Loucy (cell line): ENCODE measurements around the gene NAGPA.

ENCODE experiments used
- H2AFZ ChIP-seq: fragments of 200-600 bp; sonication (generic); 2 replicates; pipeline ENCODE4 v1.6.0; 2016; ENCODE audit warnings: antibody characterized with exemption, mild to moderate bottlenecking, low read length, moderate library complexity
- H3F3A ChIP-seq: fragments of 200-600 bp; 2 replicates; pipeline ENCODE4 v1.6.0; 2016; ENCODE audit warnings: antibody characterized with exemption, low read depth, mild to moderate bottlenecking
- H3K27me3 ChIP-seq: fragments of 200-600 bp; sonication (generic); 2 replicates; pipeline ENCODE4 v1.6.1; 2014; ENCODE audit warnings: low read length, mild to moderate bottlenecking; ENCODE audit not compliant: insufficient read depth, poor library complexity, severe bottlenecking
- H3K36me3 ChIP-seq: fragments of 200-600 bp; sonication (generic); 2 replicates; pipeline ENCODE4 v1.6.1; 2016; ENCODE audit warnings: low read length; ENCODE audit not compliant: insufficient read depth
- H3K4me1 ChIP-seq: fragments of 200-600 bp; sonication (generic); 2 replicates; pipeline ENCODE4 v1.5.1; 2014; ENCODE audit warnings: low read length, mild to moderate bottlenecking; ENCODE audit not compliant: insufficient read depth, poor library complexity, severe bottlenecking
- H3K4me2 ChIP-seq: fragments of 200-600 bp; sonication (generic); 2 replicates; pipeline ENCODE4 v1.6.0; 2014; ENCODE audit warnings: antibody characterized with exemption, low read length, low read depth, mild to moderate bottlenecking; ENCODE audit not compliant: poor library complexity, severe bottlenecking
- H3K4me3 ChIP-seq: fragments of 200-600 bp; sonication (generic); 2 replicates; pipeline ENCODE4 v1.5.1; 2014; ENCODE audit warnings: low read length, mild to moderate bottlenecking, mixed read lengths; ENCODE audit not compliant: poor library complexity, severe bottlenecking
- H3K79me2 ChIP-seq: fragments of 200-600 bp; sonication (generic); 2 replicates; pipeline ENCODE4 v1.6.1; 2014; ENCODE audit warnings: low read length; ENCODE audit not compliant: insufficient read depth
- H3K9ac ChIP-seq: fragments of 200-600 bp; sonication (generic); 2 replicates; pipeline ENCODE4 v1.6.0; 2014; ENCODE audit warnings: mild to moderate bottlenecking, low read depth, low read length, moderate library complexity; ENCODE audit not compliant: poor library complexity, severe bottlenecking
- H3K9me2 ChIP-seq: fragments of 200-600 bp; sonication (generic); replicated peaks from 2 replicates; pipeline ENCODE4 v1.6.1; 2016; ENCODE audit warnings: low read depth, low read length, mixed read lengths
- H3K9me3 ChIP-seq: fragments of 200-600 bp; sonication (generic); 2 replicates; pipeline ENCODE4 v1.6.1; 2014; ENCODE audit warnings: mild to moderate bottlenecking, antibody characterized with exemption, low read length, low read depth; ENCODE audit not compliant: insufficient read depth
- H4K20me1 ChIP-seq: fragments of 200-600 bp; sonication (generic); 2 replicates; pipeline ENCODE4 v1.6.0; 2014; ENCODE audit warnings: antibody characterized with exemption, low read length, mild to moderate bottlenecking; ENCODE audit not compliant: insufficient read depth, poor library complexity, severe bottlenecking
- EZH2phosphoT487 ChIP-seq: fragments of 200-600 bp; IDR thresholded peaks from 2 replicates; pipeline ENCODE4 v1.6.1; 2018; ENCODE audit warnings: antibody characterized with exemption, mild to moderate bottlenecking, moderate library complexity, borderline replicate concordance
- TF ChIP-seq, protein P1 (sequence below): fragments of 200-600 bp; sonication (generic); conservative IDR thresholded peaks from 2 replicates; pipeline ENCODE4 v1.5.1; 2014; ENCODE audit warnings: mild to moderate bottlenecking, antibody characterized with exemption, low read length

NAGPA gene

DNA sequence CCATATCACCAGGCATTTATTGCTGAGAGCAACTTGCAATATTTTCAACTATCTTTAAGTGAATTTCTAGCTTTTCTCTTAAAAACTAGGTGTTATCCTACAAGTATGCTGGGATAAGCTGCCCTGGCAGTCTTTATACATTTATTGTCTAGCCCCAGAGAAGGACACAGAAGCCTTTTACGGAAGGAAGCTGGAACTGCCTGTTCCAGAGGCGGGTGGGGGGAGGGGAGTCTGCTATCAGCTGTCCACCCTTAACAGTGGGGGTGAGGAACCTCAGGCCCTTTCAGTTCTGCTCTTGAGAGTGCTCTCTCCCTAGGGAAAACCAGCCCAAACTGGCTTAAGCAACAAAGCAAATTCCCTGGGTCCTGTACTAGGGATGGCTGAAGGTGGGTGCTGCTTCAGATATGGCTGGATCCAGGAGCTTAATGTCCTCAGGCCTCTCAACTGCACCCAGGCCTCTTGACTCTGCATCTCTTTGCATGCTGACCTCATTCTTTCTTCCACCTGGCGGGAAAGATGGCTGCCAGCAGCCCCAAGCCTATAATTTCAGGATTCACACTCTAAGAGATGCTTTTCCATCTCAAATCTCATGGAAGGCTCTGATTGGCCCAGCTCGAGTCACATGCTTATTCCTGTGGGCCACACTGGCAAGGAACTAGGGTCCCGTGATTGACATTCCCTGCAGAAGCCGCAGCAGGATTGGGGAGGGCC is 16.6 kb downstream of the NAGPA start:
- no peaks in the 10 kb centered on the region for H3K27me3 ChIP-seq
- H3K4me2 ChIP-seq: no peak overlapping the region

DNA sequence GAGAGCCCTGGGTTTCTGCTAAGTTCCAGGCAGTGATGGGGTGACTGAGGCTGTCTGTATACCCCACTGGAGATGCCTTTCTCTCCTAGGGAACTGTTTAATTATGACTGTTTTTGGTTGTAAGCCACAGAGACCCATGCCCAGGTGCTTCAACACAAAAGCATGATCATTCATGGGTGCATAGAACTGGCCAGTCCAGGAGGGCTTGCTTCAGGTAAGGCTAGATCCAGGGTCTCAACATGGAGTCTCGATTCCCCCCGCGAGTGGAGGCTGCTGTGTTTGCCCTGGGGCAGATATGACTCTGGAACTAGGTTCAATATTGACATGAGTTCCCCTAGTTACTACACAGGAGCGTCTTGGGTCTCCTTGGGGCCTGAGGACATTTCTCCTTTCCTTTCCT is 17.8 kb downstream of the NAGPA start:
- H3K36me3 ChIP-seq: no peaks in the 10 kb centered on the region
- no peak overlapping the region for H3K4me2 ChIP-seq
- no peak overlapping the region for H3K9ac ChIP-seq
- no peaks in the 10 kb centered on the region for H3K9me3 ChIP-seq
- no peaks in the 10 kb centered on the region for H4K20me1 ChIP-seq
- H3F3A ChIP-seq: no peaks in the 10 kb centered on the region
- H3K27me3 ChIP-seq: no peaks in the 10 kb centered on the region
- no peak overlapping the region for H2AFZ ChIP-seq
- TF ChIP-seq, protein P1, sequence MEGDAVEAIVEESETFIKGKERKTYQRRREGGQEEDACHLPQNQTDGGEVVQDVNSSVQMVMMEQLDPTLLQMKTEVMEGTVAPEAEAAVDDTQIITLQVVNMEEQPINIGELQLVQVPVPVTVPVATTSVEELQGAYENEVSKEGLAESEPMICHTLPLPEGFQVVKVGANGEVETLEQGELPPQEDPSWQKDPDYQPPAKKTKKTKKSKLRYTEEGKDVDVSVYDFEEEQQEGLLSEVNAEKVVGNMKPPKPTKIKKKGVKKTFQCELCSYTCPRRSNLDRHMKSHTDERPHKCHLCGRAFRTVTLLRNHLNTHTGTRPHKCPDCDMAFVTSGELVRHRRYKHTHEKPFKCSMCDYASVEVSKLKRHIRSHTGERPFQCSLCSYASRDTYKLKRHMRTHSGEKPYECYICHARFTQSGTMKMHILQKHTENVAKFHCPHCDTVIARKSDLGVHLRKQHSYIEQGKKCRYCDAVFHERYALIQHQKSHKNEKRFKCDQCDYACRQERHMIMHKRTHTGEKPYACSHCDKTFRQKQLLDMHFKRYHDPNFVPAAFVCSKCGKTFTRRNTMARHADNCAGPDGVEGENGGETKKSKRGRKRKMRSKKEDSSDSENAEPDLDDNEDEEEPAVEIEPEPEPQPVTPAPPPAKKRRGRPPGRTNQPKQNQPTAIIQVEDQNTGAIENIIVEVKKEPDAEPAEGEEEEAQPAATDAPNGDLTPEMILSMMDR: no peak
- TF ChIP-seq EZH2phosphoT487: no peak
- no peak overlapping the region for H3K4me3 ChIP-seq
- H3K79me2 ChIP-seq: no peaks in the 10 kb centered on the region
- no peaks in the 10 kb centered on the region for H3K4me1 ChIP-seq
- no peaks in the 10 kb centered on the region for H3K9me2 ChIP-seq

More for the DNA sequence above, 16.6 kb downstream of the NAGPA start:
- Histone ChIP-seq H3K9ac (no peak overlapping the region), H3K79me2 (no peaks in the 10 kb centered on the region), H3F3A (no peaks in the 10 kb centered on the region), H3K4me1 (no peaks in the 10 kb centered on the region), H3K4me3 (no peak overlapping the region), H4K20me1 (no peaks in the 10 kb centered on the region), H3K9me2 (no peaks in the 10 kb centered on the region), H3K9me3 (no peaks in the 10 kb centered on the region), H2AFZ (no peak overlapping the region), H3K36me3 (no peaks in the 10 kb centered on the region)
- TF ChIP-seq EZH2phosphoT487: no peak
- TF ChIP-seq, protein P1: no peak

DNA sequence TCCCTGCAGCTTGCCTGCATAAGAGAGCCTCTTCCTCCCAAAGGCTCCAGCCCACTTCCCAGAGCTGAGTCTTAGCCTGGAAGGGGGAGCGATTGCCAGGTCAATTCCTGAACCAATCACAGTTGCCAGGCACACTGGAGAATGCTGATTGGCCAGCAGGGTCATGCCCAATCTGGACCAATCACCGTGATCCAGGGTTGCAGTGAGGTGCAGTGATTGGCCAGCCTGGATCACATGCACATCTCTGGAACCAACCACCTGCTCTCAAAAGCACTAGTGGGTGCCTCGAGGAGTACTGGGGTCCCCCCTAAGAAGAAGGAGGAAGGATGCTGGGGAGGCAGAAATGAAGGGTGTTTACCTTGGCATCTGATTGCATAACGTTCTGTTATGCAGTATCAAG is 18.4 kb downstream of the NAGPA start:
- H3K9me3 ChIP-seq: no peaks in the 10 kb centered on the region
- H2AFZ ChIP-seq: no peak overlapping the region
- TF ChIP-seq, protein P1: no peak
- no peak for TF ChIP-seq EZH2phosphoT487
- H3K9ac ChIP-seq: no peak overlapping the region
- H3K4me3 ChIP-seq: no peak overlapping the region
- H4K20me1 ChIP-seq: no peaks in the 10 kb centered on the region
- no peaks in the 10 kb centered on the region for H3K36me3 ChIP-seq
- H3K4me1 ChIP-seq: no peaks in the 10 kb centered on the region
- H3K27me3 ChIP-seq: no peaks in the 10 kb centered on the region
- H3F3A ChIP-seq: no peaks in the 10 kb centered on the region
- no peaks in the 10 kb centered on the region for H3K79me2 ChIP-seq
- H3K4me2 ChIP-seq: no peak overlapping the region
- no peaks in the 10 kb centered on the region for H3K9me2 ChIP-seq
